H9 (cell line): Measurements from ENCODE around the gene ASTN1. TPM values are rescaled to one million over a fixed set of nuclear protein-coding genes. Genes with fewer than 3 reads are reported as not detected.

Experiments used
- DNase-seq: peaks from one replicate; pipeline ENCODE4 v3.0.0-alpha.2; 2017
- H2AFZ ChIP-seq: one replicate; pipeline ENCODE4 v1.6.1; 2013; ENCODE audit warnings: mild to moderate bottlenecking, low read length, control low read depth, moderate library complexity
- H2AK5ac ChIP-seq: 2 replicates; pipeline ENCODE4 v1.6.1; 2013; ENCODE audit warnings: low read length, control low read depth, mixed read lengths; ENCODE audit not compliant: insufficient read length
- H2BK120ac ChIP-seq: one replicate; pipeline ENCODE4 v1.6.1; 2013; ENCODE audit warnings: low read depth, mild to moderate bottlenecking, low read length, control low read depth, inconsistent platforms; ENCODE audit not compliant: poor library complexity, severe bottlenecking
- H2BK12ac ChIP-seq: 2 replicates; pipeline ENCODE4 v1.6.1; 2013; ENCODE audit warnings: low read length, control low read depth, mixed read lengths, low read depth; ENCODE audit not compliant: insufficient read length
- H2BK15ac ChIP-seq: 2 replicates; pipeline ENCODE4 v1.6.1; 2013; ENCODE audit warnings: low read depth, low read length, control low read depth
- H2BK20ac ChIP-seq: one replicate; pipeline ENCODE4 v1.6.1; 2013; ENCODE audit warnings: low read depth, mild to moderate bottlenecking, low read length, control low read depth, inconsistent platforms; ENCODE audit not compliant: poor library complexity, severe bottlenecking
- H2BK5ac ChIP-seq: 2 replicates; pipeline ENCODE4 v1.6.1; 2013; ENCODE audit warnings: low read length, control low read depth, mixed read lengths; ENCODE audit not compliant: insufficient read length
- H3K14ac ChIP-seq: 2 replicates; pipeline ENCODE4 v1.6.1; 2013; ENCODE audit warnings: low read length, control low read depth; ENCODE audit not compliant: insufficient read depth
- H3K18ac ChIP-seq: 2 replicates; pipeline ENCODE4 v1.6.1; 2013; ENCODE audit warnings: low read depth, mild to moderate bottlenecking, mixed read lengths, low read length, control low read depth; ENCODE audit not compliant: insufficient read length
- H3K23ac ChIP-seq: 2 replicates; pipeline ENCODE4 v1.6.1; 2013; ENCODE audit warnings: low read length, control low read depth, mixed read lengths, low read depth; ENCODE audit not compliant: insufficient read length
- H3K23me2 ChIP-seq: 2 replicates; pipeline ENCODE4 v1.6.1; 2013; ENCODE audit warnings: low read depth, mild to moderate bottlenecking, mixed read lengths, low read length, control low read depth; ENCODE audit not compliant: insufficient read length, poor library complexity, severe bottlenecking
- H3K27ac ChIP-seq: 2 replicates; pipeline ENCODE4 v1.5.1; 2013; ENCODE audit warnings: low read length, control low read depth, mixed read lengths, low read depth; ENCODE audit not compliant: insufficient read length
- H3K27me3 ChIP-seq: 2 replicates; pipeline ENCODE4 v1.6.1; 2013; ENCODE audit warnings: low read length, control low read depth, inconsistent platforms; ENCODE audit not compliant: insufficient read depth
- H3K4ac ChIP-seq: 2 replicates; pipeline ENCODE4 v1.6.1; 2013; ENCODE audit warnings: low read depth, mild to moderate bottlenecking, control low read depth, inconsistent platforms, low read length, moderate library complexity
- H3K4me1 ChIP-seq: 2 replicates; pipeline ENCODE4 v1.6.1; 2013; ENCODE audit warnings: low read length, control low read depth, inconsistent platforms; ENCODE audit not compliant: insufficient read depth
- H3K4me2 ChIP-seq: 2 replicates; pipeline ENCODE4 v1.6.1; 2013; ENCODE audit warnings: low read length, control low read depth, mixed read lengths; ENCODE audit not compliant: insufficient read length, insufficient read depth
- H3K56ac ChIP-seq: 2 replicates; pipeline ENCODE4 v1.6.1; 2013; ENCODE audit warnings: low read depth, mild to moderate bottlenecking, mixed read lengths, low read length, control low read depth; ENCODE audit not compliant: insufficient read length
- H3K79me1 ChIP-seq: 2 replicates; pipeline ENCODE4 v1.6.1; 2013; ENCODE audit warnings: low read depth, mild to moderate bottlenecking, moderate library complexity, low read length, control low read depth, inconsistent platforms; ENCODE audit not compliant: insufficient read depth, poor library complexity, severe bottlenecking
- H3K79me2 ChIP-seq: 2 replicates; pipeline ENCODE4 v1.6.1; 2013; ENCODE audit warnings: low read length, control low read depth, inconsistent platforms; ENCODE audit not compliant: insufficient read depth
- H3K9ac ChIP-seq: 2 replicates; pipeline ENCODE4 v1.6.1; 2013; ENCODE audit warnings: low read length, control low read depth, mixed read lengths; ENCODE audit not compliant: insufficient read length; ENCODE audit errors: extremely low read depth
- H3K9me3 ChIP-seq: one replicate; pipeline ENCODE4 v1.6.1; 2013; ENCODE audit warnings: low read depth, low read length, inconsistent platforms; ENCODE audit not compliant: control insufficient read depth
- H3T11ph ChIP-seq: one replicate; pipeline ENCODE4 v1.6.1; 2013; ENCODE audit warnings: mild to moderate bottlenecking, low read length, control low read depth, inconsistent platforms
- H4K20me1 ChIP-seq: one replicate; pipeline ENCODE4 v1.6.1; 2013; ENCODE audit not compliant: control insufficient read depth, insufficient read length, insufficient read depth
- H4K5ac ChIP-seq: 2 replicates; pipeline ENCODE4 v1.6.1; 2013; ENCODE audit warnings: low read depth, mild to moderate bottlenecking, mixed read lengths, low read length, control low read depth; ENCODE audit not compliant: insufficient read length
- H4K8ac ChIP-seq: replicated peaks from 2 replicates; pipeline ENCODE4 v1.6.1; 2013; ENCODE audit warnings: low read length, control low read depth, mixed read lengths, low read depth; ENCODE audit not compliant: insufficient read length
- H4K91ac ChIP-seq: 2 replicates; pipeline ENCODE4 v1.6.1; 2013; ENCODE audit warnings: low read depth, mild to moderate bottlenecking, moderate library complexity, mixed read lengths, low read length, control low read depth; ENCODE audit not compliant: insufficient read length
- H3K27ac Mint-ChIP-seq, 3 experiments: 2 replicates in 2 of 3; 3 replicates in 1 of 3; pipeline ENCODE4 v1.8.0; 2020 to 2021; ENCODE audit warnings: mixed read lengths in 3 of 3, mild to moderate bottlenecking in 1 of 3, moderate library complexity in 1 of 3
- H3K27me3 Mint-ChIP-seq: 2 replicates; pipeline ENCODE4 v1.8.0; 2021; ENCODE audit warnings: low read depth, mild to moderate bottlenecking, moderate library complexity, mixed read lengths
- H3K36me3 Mint-ChIP-seq, 3 experiments: 2 replicates in 2 of 3; 3 replicates in 1 of 3; pipeline ENCODE4 v1.8.0; 2020 to 2021; ENCODE audit warnings: low read depth in 3 of 3, mixed read lengths in 3 of 3; ENCODE audit not compliant: insufficient read depth in 1 of 3
- H3K4me1 Mint-ChIP-seq, 2 experiments: 2 replicates each; pipeline ENCODE4 v1.8.0; 2020; ENCODE audit warnings: mixed read lengths in 2 of 2
- H3K4me3 Mint-ChIP-seq, 2 experiments: 2 replicates in 1 of 2; 3 replicates in 1 of 2; pipeline ENCODE4 v1.8.0; 2020 to 2021; ENCODE audit warnings: mild to moderate bottlenecking in 2 of 2, mixed read lengths in 2 of 2, moderate library complexity in 1 of 2
- H3K9me3 Mint-ChIP-seq, 2 experiments: 2 replicates in 1 of 2; 3 replicates in 1 of 2; pipeline ENCODE4 v1.8.0; 2020; ENCODE audit warnings: mild to moderate bottlenecking in 2 of 2, mixed read lengths in 2 of 2, moderate library complexity in 1 of 2
- CTCF ChIP-seq: fragments of 200-600 bp; sonication (generic); conservative IDR thresholded peaks from 3 replicates; pipeline ENCODE4 v1.8.0; 2021; ENCODE audit warnings: antibody characterized with exemption, mild to moderate bottlenecking
- total RNA-seq: library from RNA; stranded (reverse); gene quantifications from 2 replicates; pipeline ENCODE4 v1.2.1, GENCODE V29; 2021

The ASTN1 gene
- total RNA-seq, 1 experiment from 2014 or later, result 0.98 TPM

GRCh38 chr1:177035586-177035985 lies 128.9 kb downstream of the ASTN1 start:
- TF ChIP-seq CTCF, result no peak
- no peaks in the 10 kb centered on the region for H3K79me1 ChIP-seq
- no peaks in the 10 kb centered on the region for H3K27me3 ChIP-seq
- no peak overlapping the region for H2AFZ ChIP-seq
- H3K27ac ChIP-seq, result no peak overlapping the region
- no peak overlapping the region for H4K5ac ChIP-seq
- H3K27ac Mint-ChIP-seq, result no peak overlapping the region
- H3K4ac ChIP-seq, result no peak overlapping the region
- no peak overlapping the region for H2BK12ac ChIP-seq
- peaks cover 2% of the 10 kb centered on the region; the same call in 1 of the 2 replicates for H3K4me1 ChIP-seq
- no peaks in the 10 kb centered on the region for H3K79me2 ChIP-seq
- no peak overlapping the region for H3K23ac ChIP-seq
- H3K4me2 ChIP-seq, result no peak overlapping the region
- H3K4me3 Mint-ChIP-seq, result no peak overlapping the region
- H3T11ph ChIP-seq, result no peak overlapping the region
- peaks cover 0 to 2% (median 0%) of the 10 kb centered on the region in 3 experiments; a peak in 1 of 7 replicates for H3K36me3 Mint-ChIP-seq
- no peaks in the 10 kb centered on the region for H4K20me1 ChIP-seq
- H2BK15ac ChIP-seq, result no peak overlapping the region
- no peak overlapping the region for H3K14ac ChIP-seq
- no peak overlapping the region for H3K56ac ChIP-seq
- no peaks in the 10 kb centered on the region for H3K9me3 Mint-ChIP-seq
- no peak overlapping the region for H2BK120ac ChIP-seq
- peaks cover 12 to 16% of the 10 kb centered on the region in 2 experiments for H3K4me1 Mint-ChIP-seq
- no peaks in the 10 kb centered on the region for H3K9me3 ChIP-seq
- peaks cover 3% of the 10 kb centered on the region for H3K23me2 ChIP-seq
- H4K8ac ChIP-seq, result no peak overlapping the region
- peaks cover 3% of the 10 kb centered on the region; the same call in 1 of the 2 replicates for H3K27me3 Mint-ChIP-seq
- H3K9ac ChIP-seq, result no peak overlapping the region
- no peak overlapping the region for H4K91ac ChIP-seq
- no peak overlapping the region for H2AK5ac ChIP-seq
- no peak for DNase-seq
- no peak overlapping the region for H2BK20ac ChIP-seq
- H3K18ac ChIP-seq, result no peak overlapping the region
- no peak overlapping the region for H2BK5ac ChIP-seq
